NOMO-1 treated with DMSO at 0.1 percent for 48 hours (cell line): ENCODE results near the gene FRMD4A.
"Not testable (repeated sequence)": the region's sequence is repeated elsewhere in the genome, so short reads cannot be mapped to it uniquely, and the experiment has no call there.

Source experiments
- DNase-seq: peaks from one replicate; lab custom pipeline; 2025; ENCODE audit not compliant: unreplicated experiment; lab: John Stamatoyannopoulos, UW

Gene FRMD4A

GRCh38 chr10:13829790-13830189 lies 500.9 kb downstream of the FRMD4A start:
- DNase-seq, result no peak

GRCh38 chr10:13828284-13828683 lies 502.4 kb downstream of the FRMD4A start:
- not testable (repeated sequence) for DNase-seq

- no peak for DNase-seq
Measured at GRCh38 chr10:13827076-13827797, 503.5 kb downstream of the FRMD4A start.

GRCh38 chr10:13823709-13824405 lies 506.9 kb downstream of the FRMD4A start:
- no peak for DNase-seq

GRCh38 chr10:13823096-13823708 lies 507.5 kb downstream of the FRMD4A start:
- no peak for DNase-seq

- DNase-seq, result no peak
Measured at GRCh38 chr10:13822490-13822889, 508.2 kb downstream of the FRMD4A start.

GRCh38 chr10:13820964-13821337 lies 509.8 kb downstream of the FRMD4A start:
- no peak for DNase-seq

- no peak for DNase-seq
Measured at GRCh38 chr10:13820119-13820963, 510.4 kb downstream of the FRMD4A start.

- DNase-seq, result no peak
Measured at GRCh38 chr10:13816195-13816925, 514.4 kb downstream of the FRMD4A start.

GRCh38 chr10:13815756-13816155 lies 515.0 kb downstream of the FRMD4A start:
- DNase-seq, result no peak

- no peak for DNase-seq
Measured at GRCh38 chr10:13813550-13813949, 517.2 kb downstream of the FRMD4A start.

- no peak for DNase-seq
Measured at GRCh38 chr10:13812804-13813203, 517.9 kb downstream of the FRMD4A start.

- no peak for DNase-seq
Measured at GRCh38 chr10:13810568-13810967, 520.2 kb downstream of the FRMD4A start.

GRCh38 chr10:13809427-13809826 lies 521.3 kb downstream of the FRMD4A start:
- DNase-seq, result no peak

- no peak for DNase-seq
Measured at GRCh38 chr10:13808556-13809391, 522.0 kb downstream of the FRMD4A start.

- no peak for DNase-seq
Measured at GRCh38 chr10:13806419-13806818, 524.3 kb downstream of the FRMD4A start.

GRCh38 chr10:13803566-13804554 lies 526.9 kb downstream of the FRMD4A start:
- DNase-seq, result no peak

- DNase-seq, result no peak
Measured at GRCh38 chr10:13801907-13802288, 528.8 kb downstream of the FRMD4A start.
